ENCODE measurements around the gene TBC1D7.
A peak's percentile ranks its signal among the peaks of the same experiment; 100 is the strongest.

Gene TBC1D7

DNA sequence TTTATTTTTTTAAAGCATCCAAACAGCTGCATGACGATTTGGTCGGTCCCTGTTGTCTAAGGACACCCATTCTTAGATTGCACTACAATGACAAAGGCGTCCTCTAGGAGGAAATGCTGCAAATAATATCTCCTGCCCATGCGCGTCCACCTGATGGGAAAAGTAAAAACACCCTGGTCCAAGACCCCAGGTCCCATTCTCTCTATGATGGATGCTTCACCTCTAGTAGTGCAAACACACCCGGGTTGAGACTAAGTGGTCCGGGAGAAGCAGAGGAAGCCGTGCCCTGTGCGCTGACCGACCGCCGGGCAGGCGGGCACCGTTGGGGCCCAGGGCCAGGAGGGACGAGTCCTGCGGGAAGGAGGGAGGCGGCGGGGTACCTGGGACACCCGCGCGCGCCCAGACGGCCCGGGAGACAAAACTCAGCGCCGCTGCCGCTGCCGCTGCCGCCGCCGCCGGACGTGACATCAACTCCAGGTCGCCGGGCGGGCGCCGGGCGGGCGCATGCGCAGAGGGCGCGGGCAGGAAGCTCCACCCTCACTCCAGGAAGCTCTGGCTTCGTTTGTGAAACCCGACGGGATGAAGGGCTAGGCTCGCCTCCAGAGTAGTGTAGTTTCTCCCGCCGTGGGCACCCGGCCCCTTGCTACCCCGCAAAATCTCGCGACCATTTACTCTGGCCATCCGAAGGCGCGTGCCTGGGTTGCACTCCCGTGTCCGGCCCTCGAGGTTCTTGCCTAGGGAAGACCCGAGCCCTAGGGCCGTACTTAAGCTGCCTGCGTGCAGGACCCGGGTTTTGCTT is at the start of gene TBC1D7:
Gene TBC1D7 (minus strand): TSS at position 462 of the 799 bp plus-strand sequence. CDS start 1,639 bp downstream, outside the sequence.
- peak; percentile 73 for DNase-seq

DNA sequence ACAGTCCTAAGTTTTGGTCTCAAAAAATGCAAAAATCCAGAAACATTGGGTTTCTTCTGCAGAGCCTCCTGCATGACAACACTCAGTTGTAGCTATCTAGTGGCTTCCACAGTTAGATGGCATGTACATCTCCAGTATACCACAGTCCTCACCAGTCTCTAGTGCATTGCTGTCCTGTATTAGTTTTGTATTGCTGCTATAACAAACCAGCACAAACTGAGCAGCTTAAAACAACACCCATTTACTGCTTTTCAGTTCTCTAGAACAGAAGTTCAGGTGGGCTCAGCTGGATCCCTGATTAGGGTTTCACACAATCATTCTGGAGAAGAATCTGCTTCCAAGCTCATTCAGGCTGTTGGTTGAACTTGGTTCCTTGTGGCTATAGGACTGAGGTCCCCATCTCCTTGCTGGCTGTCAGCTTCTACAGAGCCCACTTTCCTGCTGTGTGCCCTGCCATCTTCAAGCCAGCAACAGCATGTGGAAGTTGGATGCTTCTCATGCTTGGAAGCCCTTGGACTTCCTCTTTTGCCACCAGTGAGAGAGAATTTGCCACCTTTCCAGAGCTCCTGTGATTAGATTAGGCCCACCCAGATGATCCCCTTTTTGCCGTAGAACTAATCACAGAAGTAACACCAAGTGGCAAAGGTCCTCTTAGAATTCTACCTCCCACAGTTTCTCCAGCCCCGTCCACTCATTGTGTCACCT is 48.9 kb upstream of the TBC1D7 start:
- no peak for DNase-seq

DNA sequence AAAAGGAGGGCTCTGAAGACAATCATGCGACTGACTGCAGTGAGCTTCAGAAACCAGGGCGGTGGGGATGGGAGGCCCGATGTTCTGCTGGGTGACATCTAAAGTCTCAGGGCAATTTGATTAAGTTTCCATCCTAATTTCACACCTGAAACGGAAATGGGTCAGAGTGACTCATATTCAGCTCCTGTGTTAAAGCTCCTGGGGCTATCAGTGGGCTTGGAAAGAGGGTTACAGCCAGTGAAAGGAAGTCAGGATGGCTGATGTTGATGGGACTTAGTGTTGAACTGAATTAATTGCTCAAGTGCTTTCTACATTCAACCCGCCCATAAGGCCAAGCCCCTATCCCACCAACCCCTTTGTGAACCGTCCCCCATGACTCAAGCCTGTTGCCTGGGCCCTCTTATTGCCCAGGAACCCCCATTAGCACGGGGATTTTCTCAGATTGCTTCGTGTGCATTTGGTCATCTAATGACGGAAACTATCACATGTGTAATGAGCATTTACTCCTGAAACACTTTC is 47.1 kb upstream of the TBC1D7 start:
- DNase-seq, result no peak

GRCh38 chr6:13373919-13374318 is 45.6 kb upstream of the TBC1D7 start:
- DNase-seq, result no peak

DNA sequence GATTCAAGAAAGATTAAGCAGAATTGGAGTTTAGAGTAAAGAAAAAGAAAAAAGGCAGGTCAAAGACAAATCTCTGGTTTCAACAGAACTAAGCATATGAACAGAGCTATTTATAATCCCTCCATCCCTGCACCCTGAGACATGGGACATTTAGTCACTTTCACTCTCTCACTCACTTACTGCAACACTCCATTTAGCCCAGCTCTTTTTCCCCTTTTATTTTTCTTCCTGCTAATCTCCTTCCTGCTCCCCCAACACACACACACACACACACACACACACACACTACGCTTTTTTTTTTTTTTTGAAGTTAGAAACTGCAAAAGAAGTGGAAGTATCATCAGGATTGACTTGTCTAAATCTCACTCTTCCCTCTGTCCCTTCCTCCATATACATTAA is 45.1 kb upstream of the TBC1D7 start:
- DNase-seq, result no peak

GRCh38 chr6:13372688-13373487 is 44.6 kb upstream of the TBC1D7 start:
- no peak for DNase-seq

DNA sequence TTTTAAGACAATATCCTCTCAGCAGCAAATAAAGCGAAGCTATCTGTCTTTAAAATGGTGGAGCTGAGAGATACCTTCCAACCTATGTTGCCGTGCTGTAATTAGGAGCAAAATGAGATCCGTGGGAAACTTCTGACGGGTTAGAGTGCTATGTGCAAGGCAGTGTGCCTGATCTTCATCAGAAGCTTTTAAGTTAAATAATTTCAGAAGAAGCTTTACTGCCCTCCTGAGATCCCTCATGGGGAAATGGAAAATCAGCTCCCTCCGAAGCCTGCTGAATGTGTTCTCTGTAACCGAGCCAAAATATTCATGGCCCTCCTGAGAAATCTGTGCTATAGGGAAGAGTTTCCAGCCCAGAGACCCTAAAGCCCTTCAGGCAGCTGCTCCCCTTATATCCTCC is 43.7 kb upstream of the TBC1D7 start:
- DNase-seq, result no peak

GRCh38 chr6:13371421-13372072 is 43.2 kb upstream of the TBC1D7 start:
- DNase-seq, result no peak

DNA sequence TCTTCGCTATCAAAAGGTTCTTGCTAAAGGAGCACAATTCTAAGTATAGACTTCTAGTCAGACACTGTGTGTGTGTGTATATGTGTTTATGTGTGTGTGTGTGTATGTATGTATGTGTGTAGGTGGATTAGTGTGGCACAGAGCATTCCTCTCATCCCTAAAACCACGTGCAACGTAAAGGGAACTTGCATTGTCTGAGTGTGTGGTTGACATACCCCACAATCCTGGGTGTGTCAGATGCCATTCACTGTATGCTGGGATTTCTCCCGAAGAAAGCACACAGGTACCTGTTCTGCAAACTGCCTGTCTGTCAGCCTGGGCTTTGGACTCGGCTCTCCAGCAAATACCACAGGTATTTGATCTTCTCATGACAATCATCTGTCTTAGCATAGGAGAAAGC is 42.3 kb upstream of the TBC1D7 start:
- DNase-seq, result no peak

DNA sequence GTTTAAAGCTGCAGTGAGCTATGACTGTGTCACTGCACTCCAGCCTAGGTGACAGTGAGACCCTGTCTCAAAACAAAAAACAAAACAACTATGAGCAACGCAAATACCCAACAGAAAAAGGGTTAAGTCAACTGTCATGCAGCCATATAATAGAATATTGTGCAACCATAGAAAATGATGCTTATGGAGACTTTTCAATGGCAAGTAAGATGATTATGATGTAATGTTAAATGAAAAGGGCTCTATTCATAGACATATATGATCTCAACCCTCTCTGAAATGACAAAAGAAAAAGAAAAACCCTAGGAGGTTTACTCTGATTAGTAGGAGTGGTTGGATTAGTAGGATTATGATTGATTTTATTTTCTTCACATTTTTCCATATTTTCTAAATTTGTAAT is 41.3 kb upstream of the TBC1D7 start:
- DNase-seq, result no peak

DNA sequence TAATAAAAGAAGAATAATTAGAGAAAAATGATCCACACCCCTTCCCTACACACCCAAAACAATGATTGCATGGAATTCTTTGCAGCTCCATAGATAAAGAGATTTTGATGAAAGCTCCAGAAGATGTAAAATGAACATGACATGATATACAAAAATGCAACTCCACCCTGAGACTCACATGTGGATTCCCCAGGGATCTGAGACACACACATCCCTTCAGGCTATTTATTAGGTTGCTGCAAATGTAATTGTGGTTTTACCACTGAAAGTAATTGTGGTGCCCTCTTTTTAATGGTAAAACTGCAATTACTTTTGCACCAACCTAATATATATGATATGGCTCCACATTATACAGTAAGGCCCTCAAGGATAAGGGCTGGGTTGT is 40.4 kb upstream of the TBC1D7 start:
- DNase-seq, result no peak

DNA sequence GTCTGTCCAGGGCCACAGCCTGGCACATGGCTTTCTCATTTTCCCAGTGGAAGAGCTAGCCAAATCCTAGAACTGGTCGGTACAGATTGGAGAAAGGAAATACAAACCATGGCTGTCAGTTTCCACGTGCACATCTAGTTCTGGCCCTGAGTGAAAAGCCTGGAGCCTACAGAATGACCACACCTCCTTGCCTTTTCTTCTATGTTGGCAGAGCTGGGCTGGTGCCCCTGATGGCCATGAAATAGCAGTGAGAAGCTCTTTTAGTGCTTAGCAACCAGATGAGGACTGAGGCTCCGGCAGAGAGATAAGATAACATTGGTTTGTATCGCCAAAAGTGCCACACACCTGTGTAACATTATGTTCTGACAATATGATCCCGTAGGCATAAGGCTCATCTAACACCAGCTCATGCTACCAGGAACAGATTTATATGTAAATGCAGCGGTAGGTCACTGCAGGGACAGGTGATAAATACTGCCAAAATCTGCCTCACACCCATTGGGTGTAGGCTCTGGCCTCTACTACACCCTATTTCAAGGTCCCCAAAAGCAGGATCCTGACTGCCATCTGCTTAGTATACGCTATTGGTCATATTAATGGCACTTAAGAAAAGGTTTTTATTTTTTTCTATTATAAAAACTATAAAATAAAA is 39.9 kb upstream of the TBC1D7 start:
- no peak for DNase-seq

DNA sequence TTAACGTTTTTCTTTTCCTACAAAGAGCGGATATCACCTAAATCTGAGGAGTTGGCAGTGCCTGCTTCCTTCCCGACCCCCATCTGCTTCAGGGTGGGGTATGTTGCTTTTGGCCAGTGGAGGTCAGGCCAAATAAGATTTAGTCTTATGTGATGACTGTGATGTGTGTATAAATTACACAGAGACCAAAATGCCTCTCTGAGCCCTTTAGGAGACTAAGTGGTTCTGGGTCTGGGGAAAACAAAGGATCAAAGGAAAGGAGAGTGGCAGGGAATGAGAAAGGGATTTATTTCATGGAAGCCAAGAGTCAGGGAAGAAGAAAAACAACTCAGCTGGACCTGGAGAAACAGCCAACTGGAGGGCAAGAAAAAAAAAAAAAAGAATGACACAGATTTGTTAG is 39.1 kb upstream of the TBC1D7 start:
- no peak for DNase-seq

DNA sequence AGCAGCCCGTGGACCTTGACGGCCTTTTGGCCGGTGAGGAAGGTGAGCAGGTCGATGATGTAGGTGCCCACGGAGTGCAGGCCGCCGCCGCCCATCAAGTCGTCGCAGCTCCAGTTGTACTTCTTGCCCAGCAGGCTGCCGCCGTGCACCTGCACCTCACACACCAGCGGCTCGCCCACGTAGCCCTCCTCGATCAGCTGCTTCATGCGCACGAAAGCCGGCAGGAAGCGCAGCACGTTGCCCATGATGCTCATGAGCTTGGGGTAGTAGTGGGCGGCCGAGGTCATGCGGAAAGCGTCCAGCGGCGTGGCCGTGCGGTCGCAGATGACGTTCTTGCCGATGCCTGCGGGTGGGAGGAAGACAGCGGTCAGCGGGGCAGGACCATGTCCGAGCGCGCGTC is 37.0 kb upstream of the TBC1D7 start:
- no peak for DNase-seq

DNA sequence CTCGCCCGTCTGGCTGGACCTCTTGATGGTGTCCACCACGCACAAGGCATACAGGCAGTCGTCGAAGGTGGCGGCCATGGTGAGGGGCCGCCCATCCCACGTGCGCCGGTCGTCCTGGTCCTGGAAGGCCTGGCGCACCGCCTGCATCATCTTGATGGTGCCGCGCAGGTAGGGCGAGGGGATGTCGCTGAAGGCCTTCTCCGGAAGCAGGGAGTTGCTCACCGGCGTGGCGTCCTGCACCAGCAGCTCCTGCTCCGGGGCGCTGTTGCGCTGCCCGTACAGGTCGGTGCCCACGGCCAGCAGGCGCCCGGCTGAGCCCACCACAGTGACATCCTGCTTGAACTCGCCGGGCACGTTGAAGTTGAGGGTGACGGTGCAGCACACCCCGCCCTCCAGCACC is 36.5 kb upstream of the TBC1D7 start:
- no peak for DNase-seq

GRCh38 chr6:13362412-13362811 is 34.1 kb upstream of the TBC1D7 start:
- DNase-seq, result no peak

DNA sequence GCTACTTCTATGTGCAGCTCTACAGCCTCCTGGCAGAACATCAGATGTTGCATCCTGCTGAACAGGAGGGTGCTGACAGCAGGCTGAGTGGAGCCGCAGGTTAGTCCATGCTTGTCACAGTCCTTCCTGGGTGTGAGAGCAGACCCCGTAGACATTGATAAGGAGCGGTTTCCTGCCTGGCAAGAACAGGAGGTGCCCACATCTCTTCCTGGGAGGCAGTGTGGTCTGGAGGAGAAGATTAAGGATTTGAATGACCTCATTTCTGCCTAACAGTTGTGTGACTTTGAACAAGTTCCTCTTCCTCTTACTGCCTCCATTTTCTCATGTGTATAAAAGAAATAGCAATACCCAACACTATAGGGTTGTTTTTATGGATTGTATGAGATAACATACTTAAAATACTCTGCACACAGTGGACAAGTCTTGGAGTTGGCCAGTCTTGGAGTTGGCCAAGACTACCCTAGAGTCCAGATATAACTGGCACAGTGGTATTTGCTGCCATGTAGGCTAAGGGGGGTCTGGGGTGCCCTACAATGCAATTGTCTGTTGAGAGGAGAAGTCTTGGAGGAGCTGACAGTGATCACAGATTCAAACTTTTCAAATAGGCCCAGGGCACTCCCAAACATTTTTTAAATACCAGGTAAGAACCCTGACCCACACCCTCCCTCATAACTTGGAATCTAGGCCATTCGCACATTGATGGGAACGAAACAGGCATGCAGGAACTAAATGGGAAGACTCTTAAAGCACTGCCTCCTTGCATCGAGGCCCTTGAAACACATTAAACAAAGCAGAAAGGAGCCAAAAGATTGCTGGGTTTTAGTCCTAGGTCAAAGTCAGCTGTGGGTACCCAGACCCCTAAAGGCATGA is 32.6 kb upstream of the TBC1D7 start:
- no peak for DNase-seq

DNA sequence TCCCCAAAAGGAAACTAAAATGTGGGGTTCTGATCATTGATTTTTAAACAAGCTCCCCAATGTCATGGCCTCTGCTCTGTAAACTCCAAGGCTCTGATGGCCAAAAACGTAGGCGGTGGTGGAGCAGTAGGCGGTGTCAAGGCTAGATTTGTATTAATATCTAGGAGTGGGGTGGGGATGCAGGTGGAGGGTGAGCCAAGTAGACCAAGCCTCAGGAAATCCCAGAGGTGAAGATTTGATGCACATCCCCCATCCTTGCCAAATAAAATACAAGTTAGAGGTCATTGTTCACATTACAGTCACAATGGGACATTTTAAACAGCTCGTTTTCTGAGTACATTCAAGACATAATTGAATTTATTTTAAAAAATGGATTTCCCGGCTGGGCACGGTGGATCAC is 30.9 kb upstream of the TBC1D7 start:
- DNase-seq, result no peak

- no peak for DNase-seq
These were observed 30.2 kb upstream of the TBC1D7 start for GRCh38 chr6:13358511-13358910.

- no peak for DNase-seq
These were observed 29.3 kb upstream of the TBC1D7 start for GRCh38 chr6:13357551-13358075.

Data from NCI-H1417 treated with DMSO at 0.1 percent for 48 hours (cell line).